WERI-Rb-1 (cell line): ENCODE results near the gene NENF.

Experiments
- DNase-seq: peaks from one replicate; pipeline ENCODE4 v3.0.0-alpha.2; 2020
- H3K27ac ChIP-seq: fragments of 250-450 bp; sonication (Bioruptor Pico); 2 replicates; pipeline ENCODE4 v1.5.1; 2020; ENCODE audit warnings: mild to moderate bottlenecking, moderate library complexity
- H3K27me3 ChIP-seq: fragments of 250-450 bp; sonication (Bioruptor Pico); 2 replicates; pipeline ENCODE4 v1.5.1; 2021; ENCODE audit warnings: mild to moderate bottlenecking, low read depth, moderate library complexity; ENCODE audit not compliant: insufficient read depth, severe bottlenecking
- H3K36me3 ChIP-seq: fragments of 250-450 bp; sonication (Bioruptor Pico); 2 replicates; pipeline ENCODE4 v1.5.1; 2020; ENCODE audit warnings: mild to moderate bottlenecking, moderate library complexity
- H3K4me3 ChIP-seq: 2 replicates; pipeline ENCODE4 v1.5.1; 2011; ENCODE audit warnings: low read depth, mild to moderate bottlenecking, control low read depth, low read length
- H3K9me3 ChIP-seq: fragments of 250-450 bp; sonication (Bioruptor Pico); 2 replicates; pipeline ENCODE4 v1.5.1; 2021; ENCODE audit warnings: mild to moderate bottlenecking, moderate library complexity; ENCODE audit not compliant: severe bottlenecking
- TF ChIP-seq, protein P1 (sequence below): IDR thresholded peaks from 2 replicates; pipeline ENCODE4 v1.5.1; 2011; ENCODE audit warnings: low read depth, mild to moderate bottlenecking, control low read depth, inconsistent platforms, low read length

NENF gene

DNA sequence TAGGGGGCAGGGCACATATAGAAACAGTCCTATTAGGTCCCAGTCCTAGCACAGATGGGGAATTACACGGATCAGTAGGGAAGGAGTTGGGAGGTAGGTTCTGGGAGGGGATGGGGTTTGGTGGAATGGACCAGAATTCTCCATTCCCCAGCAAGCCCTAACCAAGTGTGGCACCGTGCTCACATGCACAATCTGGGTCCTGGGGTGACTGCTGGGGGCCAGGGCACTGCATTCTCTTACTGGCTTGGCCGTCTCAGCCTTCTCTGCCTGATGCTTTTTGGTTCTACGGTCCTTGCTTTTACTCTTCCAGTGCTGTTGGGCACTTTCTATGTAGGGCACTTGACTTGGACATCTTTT is 53.9 kb downstream of the NENF start:
- Histone ChIP-seq H3K27ac (peak overlapping the region; percentile 57), H3K36me3 (no peaks in the 10 kb centered on the region), H3K4me3 (no peak overlapping the region), H3K9me3 (no peaks in the 10 kb centered on the region), H3K27me3 (no peaks in the 10 kb centered on the region)
- peak; percentile 36 for DNase-seq
- TF ChIP-seq, protein P1, sequence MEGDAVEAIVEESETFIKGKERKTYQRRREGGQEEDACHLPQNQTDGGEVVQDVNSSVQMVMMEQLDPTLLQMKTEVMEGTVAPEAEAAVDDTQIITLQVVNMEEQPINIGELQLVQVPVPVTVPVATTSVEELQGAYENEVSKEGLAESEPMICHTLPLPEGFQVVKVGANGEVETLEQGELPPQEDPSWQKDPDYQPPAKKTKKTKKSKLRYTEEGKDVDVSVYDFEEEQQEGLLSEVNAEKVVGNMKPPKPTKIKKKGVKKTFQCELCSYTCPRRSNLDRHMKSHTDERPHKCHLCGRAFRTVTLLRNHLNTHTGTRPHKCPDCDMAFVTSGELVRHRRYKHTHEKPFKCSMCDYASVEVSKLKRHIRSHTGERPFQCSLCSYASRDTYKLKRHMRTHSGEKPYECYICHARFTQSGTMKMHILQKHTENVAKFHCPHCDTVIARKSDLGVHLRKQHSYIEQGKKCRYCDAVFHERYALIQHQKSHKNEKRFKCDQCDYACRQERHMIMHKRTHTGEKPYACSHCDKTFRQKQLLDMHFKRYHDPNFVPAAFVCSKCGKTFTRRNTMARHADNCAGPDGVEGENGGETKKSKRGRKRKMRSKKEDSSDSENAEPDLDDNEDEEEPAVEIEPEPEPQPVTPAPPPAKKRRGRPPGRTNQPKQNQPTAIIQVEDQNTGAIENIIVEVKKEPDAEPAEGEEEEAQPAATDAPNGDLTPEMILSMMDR: no peak

DNA sequence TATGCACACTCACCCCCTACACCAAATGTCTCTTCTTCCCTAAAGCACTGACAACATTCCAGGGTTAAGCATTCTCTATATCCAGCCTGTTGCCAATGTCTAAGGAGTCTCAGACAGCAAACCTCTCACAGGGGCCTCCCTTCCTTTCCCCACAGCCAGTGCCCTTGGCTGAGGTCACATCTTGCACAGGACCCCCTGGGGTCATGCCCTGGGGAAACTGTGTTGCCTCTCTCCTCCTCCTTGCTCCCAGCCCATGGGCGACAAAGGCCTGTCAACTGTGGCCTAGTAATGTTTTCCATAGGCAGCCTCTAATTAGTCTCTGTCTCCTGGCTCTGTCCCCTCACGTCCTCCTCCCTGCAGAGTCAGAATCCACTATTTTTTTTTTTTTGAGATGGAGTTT is 54.6 kb downstream of the NENF start:
- no peak overlapping the region for H3K27ac ChIP-seq
- no peaks in the 10 kb centered on the region for H3K9me3 ChIP-seq
- H3K27me3 ChIP-seq: no peaks in the 10 kb centered on the region
- TF ChIP-seq, protein P1: no peak
- no peak for DNase-seq
- no peaks in the 10 kb centered on the region for H3K36me3 ChIP-seq
- H3K4me3 ChIP-seq: no peak overlapping the region

DNA sequence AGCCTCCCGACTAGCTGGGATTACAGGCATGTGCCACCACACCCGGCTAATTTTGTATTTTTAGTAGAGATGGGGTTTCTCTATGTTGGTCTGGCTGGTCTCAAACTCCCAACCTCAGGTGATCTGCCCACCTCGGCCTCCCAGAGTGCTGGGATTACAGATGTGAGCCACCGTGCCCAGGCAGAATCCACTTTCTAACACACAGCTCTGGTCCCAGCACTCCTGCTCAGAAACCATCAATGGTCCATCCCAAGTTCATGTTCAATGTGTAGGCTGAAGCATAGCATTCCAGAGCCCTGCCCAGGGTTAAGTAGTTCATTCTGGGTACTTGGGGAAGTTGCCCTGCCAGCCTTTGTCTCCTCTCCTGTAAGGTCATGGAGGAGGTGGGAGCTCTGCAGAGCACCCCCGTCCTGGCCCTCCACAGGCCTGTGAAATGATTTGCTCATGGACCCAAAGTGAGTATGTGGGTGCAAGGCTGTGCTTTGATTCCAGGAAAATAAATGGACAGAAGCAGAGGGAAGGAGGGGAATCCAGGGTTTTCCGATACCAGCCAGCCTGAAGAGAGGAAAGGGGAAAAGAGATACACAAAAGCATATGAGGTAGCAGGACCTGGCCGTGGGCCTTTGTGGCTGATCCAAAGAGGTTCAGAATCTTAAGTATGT is 55.2 kb downstream of the NENF start:
- TF ChIP-seq, protein P1: no peak

DNA sequence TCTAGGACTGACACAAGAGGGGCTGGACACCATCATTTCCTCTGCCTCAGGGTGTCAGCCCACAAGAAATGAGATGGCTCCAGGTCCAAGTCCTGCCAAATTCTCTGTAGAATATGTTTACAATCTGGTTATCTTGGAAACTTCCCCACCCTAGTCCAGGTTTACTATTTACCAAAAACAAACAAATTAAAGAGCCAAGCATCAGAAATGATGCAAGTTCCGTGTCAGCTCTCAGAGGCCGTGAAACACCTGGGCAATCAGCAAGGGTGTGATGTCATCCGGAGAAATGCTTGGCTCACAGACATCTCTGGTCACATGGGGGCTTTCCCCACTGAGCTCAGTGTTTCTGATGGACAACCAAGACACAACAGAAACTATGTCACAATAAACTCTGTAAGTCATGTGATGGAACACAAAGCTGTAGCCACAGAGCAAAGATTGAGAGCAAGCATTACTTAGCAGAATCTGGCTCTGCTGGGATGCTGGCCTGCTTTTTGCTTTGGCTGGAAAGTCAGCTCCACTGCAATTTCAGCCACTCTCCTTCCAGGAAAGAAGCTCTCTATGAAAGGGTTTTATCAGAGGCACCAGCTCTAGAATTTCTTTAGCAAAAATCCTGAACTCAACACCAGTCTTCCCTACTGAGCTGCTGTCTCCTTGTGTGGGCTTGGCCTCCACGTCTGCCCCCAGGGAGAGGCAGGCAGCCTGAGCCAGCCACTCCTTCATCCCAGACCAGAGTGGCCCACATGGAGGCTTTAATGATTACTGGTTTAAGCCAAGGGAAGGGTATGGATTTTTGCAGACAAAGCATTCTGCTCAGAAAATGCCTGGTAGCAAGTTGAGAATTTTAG is 55.9 kb downstream of the NENF start:
- H3K27ac ChIP-seq: 0 out of 2 replicates have a peak overlapping the region, but pooled peaks have one; percentile 19
- TF ChIP-seq, protein P1: no peak
- no peaks in the 10 kb centered on the region for H3K9me3 ChIP-seq
- no peaks in the 10 kb centered on the region for H3K27me3 ChIP-seq
- H3K36me3 ChIP-seq: no peaks in the 10 kb centered on the region
- no peak for DNase-seq
- H3K4me3 ChIP-seq: no peak overlapping the region

More for the DNA sequence above, 55.2 kb downstream of the NENF start:
- H3K9me3 ChIP-seq: no peaks in the 10 kb centered on the region
- no peaks in the 10 kb centered on the region for H3K36me3 ChIP-seq
- no peak overlapping the region for H3K27ac ChIP-seq
- no peak overlapping the region for H3K4me3 ChIP-seq
- no peaks in the 10 kb centered on the region for H3K27me3 ChIP-seq
- DNase-seq: no peak

DNA sequence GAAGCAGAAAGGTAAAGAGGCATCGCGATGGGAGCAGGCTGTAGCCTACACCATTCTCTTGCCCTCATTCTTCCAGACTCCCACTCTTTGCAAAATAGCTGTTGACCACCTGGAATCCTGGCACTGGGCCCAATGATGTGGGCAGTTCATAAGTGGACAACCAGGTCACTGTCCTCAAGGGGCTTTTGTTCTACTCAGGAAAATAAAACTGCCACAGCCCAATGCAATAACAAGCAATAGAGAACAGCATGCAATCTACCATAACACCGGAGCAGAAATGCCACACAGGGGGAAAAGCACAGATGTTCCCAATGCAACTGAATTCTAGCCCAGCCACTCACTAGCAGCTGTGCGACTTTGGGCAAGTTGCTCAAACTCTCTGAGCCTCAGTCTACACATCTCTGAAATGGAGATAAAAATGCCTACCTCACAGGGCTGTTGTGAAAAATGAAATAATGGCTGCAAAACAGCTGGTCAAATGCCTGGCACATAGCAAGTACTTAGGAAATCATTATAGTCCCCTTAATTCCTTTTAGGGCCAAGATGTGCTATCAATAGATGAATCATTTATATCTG is 56.7 kb downstream of the NENF start:
- Histone ChIP-seq H3K27ac (0 out of 2 replicates have a peak overlapping the region, but pooled peaks have one; percentile 19), H3K36me3 (no peaks in the 10 kb centered on the region), H3K9me3 (no peaks in the 10 kb centered on the region), H3K4me3 (no peak overlapping the region), H3K27me3 (no peaks in the 10 kb centered on the region)
- no peak for DNase-seq
- TF ChIP-seq, protein P1: no peak
